GM12864 (cell line): ENCODE measurements around the gene ZDHHC14.

Source experiments
- DNase-seq: peaks from one replicate; pipeline ENCODE4 v3.0.0-alpha.2; 2011; ENCODE audit warnings: low read depth
- H3K4me3 ChIP-seq: 2 replicates; pipeline ENCODE4 v1.5.1; 2011; ENCODE audit warnings: mild to moderate bottlenecking, low read depth, low read length, control low read depth
- TF ChIP-seq, protein P1 (sequence below): IDR thresholded peaks from 2 replicates; pipeline ENCODE4 v1.5.1; 2011; ENCODE audit warnings: low read depth, mild to moderate bottlenecking, moderate library complexity, low read length, control low read depth, inconsistent platforms; ENCODE audit errors: missing control alignments

ZDHHC14 gene

DNA sequence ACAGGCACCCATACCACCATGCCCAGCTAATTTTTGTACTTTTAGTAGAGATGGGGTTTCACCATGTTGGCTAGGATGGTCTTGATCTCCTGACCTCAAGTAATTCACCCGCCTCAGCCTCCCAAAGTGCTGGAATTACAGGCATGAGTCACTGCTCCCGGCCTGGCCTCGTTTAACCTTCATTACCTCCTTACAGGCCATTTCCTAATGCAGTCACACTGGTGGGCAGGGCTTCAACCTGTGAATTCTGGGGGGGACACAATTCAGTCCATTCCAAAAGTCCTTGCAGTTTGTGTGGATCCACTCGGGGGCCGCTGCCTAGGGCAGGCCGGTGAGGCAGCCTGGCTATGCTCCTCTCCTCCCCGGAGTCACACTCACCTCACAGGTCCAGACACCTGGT is 329.6 kb downstream of the ZDHHC14 start:
- no peak for DNase-seq
- no peak overlapping the region for H3K4me3 ChIP-seq
- TF ChIP-seq, protein P1, sequence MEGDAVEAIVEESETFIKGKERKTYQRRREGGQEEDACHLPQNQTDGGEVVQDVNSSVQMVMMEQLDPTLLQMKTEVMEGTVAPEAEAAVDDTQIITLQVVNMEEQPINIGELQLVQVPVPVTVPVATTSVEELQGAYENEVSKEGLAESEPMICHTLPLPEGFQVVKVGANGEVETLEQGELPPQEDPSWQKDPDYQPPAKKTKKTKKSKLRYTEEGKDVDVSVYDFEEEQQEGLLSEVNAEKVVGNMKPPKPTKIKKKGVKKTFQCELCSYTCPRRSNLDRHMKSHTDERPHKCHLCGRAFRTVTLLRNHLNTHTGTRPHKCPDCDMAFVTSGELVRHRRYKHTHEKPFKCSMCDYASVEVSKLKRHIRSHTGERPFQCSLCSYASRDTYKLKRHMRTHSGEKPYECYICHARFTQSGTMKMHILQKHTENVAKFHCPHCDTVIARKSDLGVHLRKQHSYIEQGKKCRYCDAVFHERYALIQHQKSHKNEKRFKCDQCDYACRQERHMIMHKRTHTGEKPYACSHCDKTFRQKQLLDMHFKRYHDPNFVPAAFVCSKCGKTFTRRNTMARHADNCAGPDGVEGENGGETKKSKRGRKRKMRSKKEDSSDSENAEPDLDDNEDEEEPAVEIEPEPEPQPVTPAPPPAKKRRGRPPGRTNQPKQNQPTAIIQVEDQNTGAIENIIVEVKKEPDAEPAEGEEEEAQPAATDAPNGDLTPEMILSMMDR, result no peak

DNA sequence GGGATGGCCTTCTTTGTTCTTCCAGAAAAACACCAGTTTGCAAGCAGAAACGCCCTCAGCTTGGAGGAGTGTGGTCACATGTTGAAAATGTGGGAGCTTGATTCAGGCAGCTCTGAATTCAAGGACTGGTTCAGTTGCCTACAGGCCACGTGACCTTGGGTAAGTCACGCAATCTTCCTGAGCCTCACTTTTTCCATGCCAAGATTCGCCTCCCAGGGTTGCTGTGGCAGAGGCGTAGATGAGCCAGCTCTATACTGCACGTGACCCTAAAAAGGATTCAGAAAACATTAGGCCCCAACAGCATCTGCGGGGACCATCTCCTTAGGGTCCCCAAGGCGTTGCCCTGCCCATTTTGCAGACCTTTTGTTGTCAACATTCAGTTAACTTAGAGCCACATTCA is 330.1 kb downstream of the ZDHHC14 start:
- DNase-seq, result no peak
- TF ChIP-seq, protein P1, result no peak
- H3K4me3 ChIP-seq, result no peak overlapping the region

DNA sequence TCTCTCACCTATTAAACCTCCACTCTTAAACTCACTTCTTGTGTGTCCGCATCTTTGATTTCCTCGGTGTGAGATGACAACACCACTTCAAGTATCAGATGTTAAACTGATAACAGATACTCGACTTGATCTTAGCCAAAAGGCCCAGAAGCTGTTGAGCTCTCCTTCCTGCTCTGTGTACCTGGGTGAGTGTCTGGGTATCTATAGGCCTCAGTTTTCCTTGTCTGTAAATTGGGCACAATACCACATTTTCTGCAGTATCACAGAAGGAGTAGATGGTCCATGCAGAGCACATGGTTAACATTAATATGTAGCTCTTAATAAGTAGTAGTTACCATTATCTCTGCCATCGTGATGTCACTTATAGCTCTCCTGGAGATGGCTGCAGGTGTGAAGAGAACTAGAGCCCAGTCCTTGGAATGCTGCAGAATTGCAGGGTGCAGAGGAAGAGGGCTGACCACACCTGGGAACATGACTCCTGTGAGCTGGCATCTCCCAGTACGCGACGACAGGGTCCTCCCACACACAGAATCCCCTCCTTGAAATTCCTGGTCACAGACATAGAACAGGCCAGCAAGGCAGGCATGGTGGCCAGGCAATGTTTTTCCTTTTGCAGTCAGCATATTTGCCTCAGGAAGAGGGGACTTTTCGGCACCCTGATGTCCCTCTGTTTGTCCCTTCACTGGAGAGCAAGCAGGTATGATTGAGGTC is 331.8 kb downstream of the ZDHHC14 start:
- TF ChIP-seq, protein P1, result no peak
- DNase-seq, result no peak
- no peak overlapping the region for H3K4me3 ChIP-seq

DNA sequence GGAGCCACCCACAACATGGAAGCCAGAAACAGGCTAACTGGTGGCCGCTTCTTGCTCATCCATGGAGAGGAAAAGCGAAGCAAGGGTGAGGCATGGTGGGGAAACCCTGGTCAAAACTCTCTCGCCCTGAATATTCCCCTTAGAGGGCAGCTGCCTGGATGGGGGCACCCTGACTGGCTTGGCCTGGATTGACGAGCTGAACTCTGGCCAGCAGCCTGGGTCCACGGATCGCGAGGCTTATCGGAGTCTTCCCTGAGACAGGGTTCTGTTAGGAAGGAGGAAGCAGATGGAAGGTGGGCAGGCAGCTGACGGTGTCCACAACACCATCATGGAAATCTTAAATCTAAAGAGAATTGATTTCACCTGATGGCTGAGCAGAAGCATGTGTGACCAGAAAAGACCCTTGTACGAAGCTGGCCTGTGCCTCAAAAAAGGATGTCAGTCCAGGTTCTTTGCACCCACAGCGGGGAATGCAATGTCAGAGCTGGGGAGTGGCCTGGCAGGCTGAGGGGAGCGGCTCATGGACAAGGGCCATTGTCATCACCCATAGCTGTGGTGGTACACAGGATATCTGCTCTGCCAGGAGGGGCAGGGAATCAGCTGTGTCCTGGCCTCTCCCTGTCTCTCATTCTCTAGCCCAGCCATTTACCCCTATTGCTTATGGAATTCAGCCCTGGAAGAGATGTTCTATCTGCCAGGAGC is 332.6 kb downstream of the ZDHHC14 start:
- TF ChIP-seq, protein P1, result no peak
- DNase-seq, result no peak
- no peak overlapping the region for H3K4me3 ChIP-seq

DNA sequence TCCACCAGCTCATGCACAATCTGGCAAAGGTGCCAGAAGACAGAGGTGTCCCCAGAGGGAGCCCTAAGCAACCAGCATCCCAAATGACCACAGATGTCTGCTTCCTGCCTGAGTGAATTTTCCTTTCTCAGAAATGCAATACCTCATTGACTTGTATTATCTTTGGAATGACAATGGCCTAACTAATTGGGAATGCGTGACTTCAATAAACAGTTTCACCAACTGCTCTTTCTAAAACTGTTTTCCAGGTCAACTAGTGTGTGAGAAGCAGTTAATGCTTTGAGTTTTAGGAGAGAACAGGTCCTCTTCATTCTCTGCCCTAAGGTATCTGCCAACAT is 333.1 kb downstream of the ZDHHC14 start:
- no peak for DNase-seq
- TF ChIP-seq, protein P1, result no peak

DNA sequence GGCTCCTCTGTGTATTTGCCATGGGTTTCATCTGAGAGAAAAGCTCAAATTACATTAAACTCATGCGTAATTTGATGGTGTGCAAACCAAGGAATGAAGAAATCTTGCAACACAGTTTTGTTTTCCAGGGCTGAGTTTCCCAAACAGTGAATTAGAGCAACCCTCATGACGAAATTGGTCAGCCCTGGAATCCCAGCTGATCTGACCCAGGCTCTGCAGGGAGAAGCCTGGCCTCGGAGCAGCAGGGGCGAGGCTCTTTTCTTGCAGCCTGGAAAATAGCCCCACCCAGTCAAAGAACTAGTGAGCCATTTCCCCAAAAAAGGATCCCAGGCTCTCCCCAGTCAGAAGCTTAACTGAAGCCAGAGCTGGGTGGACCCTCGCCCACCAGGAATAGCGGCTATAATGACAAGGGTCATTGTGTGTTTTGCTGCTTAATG is 334.8 kb downstream of the ZDHHC14 start:
- TF ChIP-seq, protein P1, result no peak
- DNase-seq, result no peak
- no peak overlapping the region for H3K4me3 ChIP-seq

More for the DNA sequence above, 333.1 kb downstream of the ZDHHC14 start:
- no peak overlapping the region for H3K4me3 ChIP-seq
